ENCODE measurements around the gene TUBGCP5.

GRCh38 chr15:22951381-22952280 lies 87.7 kb downstream of the TUBGCP5 start:
- TF ChIP-seq CTCF (conservative IDR thresholded peaks at IDR 0.05; ENCODE audit: low read depth, low read length) (no peak), EZH2 (IDR thresholded peaks at IDR 0.05; ENCODE audit: borderline replicate concordance, low read depth, low read length, poor library complexity, severe bottlenecking) (no peak)
